Measurements from ENCODE around the gene RSRC2.

The RSRC2 gene

GRCh38 chr12:122505419-122506051, 21.2 kb downstream of the RSRC2 start:
- Histone ChIP-seq H3F3A (ENCODE audit: control insufficient read depth, insufficient read depth) (peaks cover 69% of the 10 kb centered on the region), H3K27ac (ENCODE audit: low read depth, low read length) (no peak overlapping the region), H3K9me2 (replicated peaks; ENCODE audit: control insufficient read depth, low read length) (no peaks in the 10 kb centered on the region), H3K4me1 (ENCODE audit: control insufficient read depth, low read length) (peaks cover 33% of the 10 kb centered on the region), H4K20me1 (ENCODE audit: control insufficient read depth, insufficient read depth, low read depth, low read length) (no peaks in the 10 kb centered on the region; the same call in 1 of the 2 replicates), H3K9me3 (ENCODE audit: control insufficient read depth, insufficient read depth, low read length) (no peaks in the 10 kb centered on the region), H3K79me2 (ENCODE audit: control insufficient read depth, low read length) (peaks cover 24% of the 10 kb centered on the region), H3K4me3 (ENCODE audit: low read length) (no peak overlapping the region), H3K27me3 (ENCODE audit: control insufficient read depth, low read length) (no peaks in the 10 kb centered on the region), H3K4me2 (ENCODE audit: low read length) (no peak overlapping the region), H3K36me3 (ENCODE audit: control insufficient read depth, low read length) (peaks cover 80% of the 10 kb centered on the region)
- TF ChIP-seq EZH2phosphoT487 (IDR thresholded peaks at IDR 0.05; ENCODE audit: borderline replicate concordance, low read length) (no peak), CTCF (IDR thresholded peaks at IDR 0.05; ENCODE audit: low read depth, low read length, poor library complexity, severe bottlenecking) (no peak)

- Histone ChIP-seq H3K27me3 (ENCODE audit: control insufficient read depth, low read length) (no peaks in the 10 kb centered on the region), H3K9me3 (ENCODE audit: control insufficient read depth, insufficient read depth, low read length) (no peaks in the 10 kb centered on the region), H3K4me1 (ENCODE audit: control insufficient read depth, low read length) (peaks cover 33% of the 10 kb centered on the region), H3K9me2 (replicated peaks; ENCODE audit: control insufficient read depth, low read length) (no peaks in the 10 kb centered on the region), H4K20me1 (ENCODE audit: control insufficient read depth, insufficient read depth, low read depth, low read length) (no peaks in the 10 kb centered on the region), H3K79me2 (ENCODE audit: control insufficient read depth, low read length) (peaks cover 31% of the 10 kb centered on the region), H3K27ac (ENCODE audit: low read depth, low read length) (peak overlapping the region; percentile 81), H3F3A (ENCODE audit: control insufficient read depth, insufficient read depth) (peaks cover 65% of the 10 kb centered on the region), H3K36me3 (ENCODE audit: control insufficient read depth, low read length) (peaks cover 77% of the 10 kb centered on the region), H3K4me2 (ENCODE audit: low read length) (0 out of 2 replicates have a peak overlapping the region, but pooled peaks have one; percentile 3), H3K4me3 (ENCODE audit: low read length) (no peak overlapping the region)
- TF ChIP-seq CTCF (IDR thresholded peaks at IDR 0.05; ENCODE audit: low read depth, low read length, poor library complexity, severe bottlenecking) = no peak
- no peak for TF ChIP-seq EZH2phosphoT487 (IDR thresholded peaks at IDR 0.05; ENCODE audit: borderline replicate concordance, low read length)
Observed at GRCh38 chr12:122503783-122504590, 22.7 kb downstream of the RSRC2 start.

GRCh38 chr12:122503147-122503751, 23.5 kb downstream of the RSRC2 start:
- H3F3A ChIP-seq (ENCODE audit: control insufficient read depth, insufficient read depth) = peaks cover 61% of the 10 kb centered on the region
- H3K9me3 ChIP-seq (ENCODE audit: control insufficient read depth, insufficient read depth, low read length) = no peaks in the 10 kb centered on the region
- H4K20me1 ChIP-seq (ENCODE audit: control insufficient read depth, insufficient read depth, low read depth, low read length) = no peaks in the 10 kb centered on the region
- peak overlapping the region; percentile 57; the same call in 1 of the 2 replicates for H3K4me2 ChIP-seq (ENCODE audit: low read length)
- TF ChIP-seq EZH2phosphoT487 (IDR thresholded peaks at IDR 0.05; ENCODE audit: borderline replicate concordance, low read length) = no peak
- TF ChIP-seq CTCF (IDR thresholded peaks at IDR 0.05; ENCODE audit: low read depth, low read length, poor library complexity, severe bottlenecking) = no peak
- peaks cover 40% of the 10 kb centered on the region for H3K4me1 ChIP-seq (ENCODE audit: control insufficient read depth, low read length)
- H3K9me2 ChIP-seq (replicated peaks; ENCODE audit: control insufficient read depth, low read length) = no peaks in the 10 kb centered on the region
- peak overlapping the region; percentile 81 for H3K27ac ChIP-seq (ENCODE audit: low read depth, low read length)
- peaks cover 33% of the 10 kb centered on the region for H3K79me2 ChIP-seq (ENCODE audit: control insufficient read depth, low read length)
- no peak overlapping the region for H3K4me3 ChIP-seq (ENCODE audit: low read length)
- peaks cover 77% of the 10 kb centered on the region for H3K36me3 ChIP-seq (ENCODE audit: control insufficient read depth, low read length)
- H3K27me3 ChIP-seq (ENCODE audit: control insufficient read depth, low read length) = no peaks in the 10 kb centered on the region

Data from DOHH2 (cell line).